NCI-H524 (cell line): Measurements from ENCODE around the gene ADAMTS20.
A peak's percentile ranks its signal among the peaks of the same experiment; 100 is the strongest.
"Not testable (repeated sequence)": the region's sequence is repeated elsewhere in the genome, so short reads cannot be mapped to it uniquely, and the experiment has no call there.

Source experiments
- DNase-seq, 2 experiments: peaks; one replicate each; lab custom pipeline; 2025; lab: John Stamatoyannopoulos, UW

Gene ADAMTS20

DNA sequence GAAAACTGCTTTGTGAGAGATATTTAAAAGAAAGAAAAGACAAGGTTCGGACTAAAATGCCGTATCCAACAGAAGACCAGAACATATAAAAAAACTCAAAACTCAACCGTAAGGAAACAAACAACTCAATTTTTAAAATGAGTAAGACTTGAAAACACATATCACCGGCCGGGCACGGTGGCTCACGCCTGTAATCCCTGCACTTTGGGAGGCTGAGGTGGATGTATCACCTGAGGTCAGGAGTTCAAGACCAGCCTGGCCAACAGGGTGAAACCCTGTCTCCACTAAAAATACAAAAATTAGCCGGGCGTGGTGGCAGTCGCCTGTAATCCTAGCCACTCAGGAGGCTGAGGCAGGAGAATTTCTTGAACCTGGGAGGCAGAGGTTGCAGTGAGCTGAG lies 192.0 kb downstream of the ADAMTS20 start:
- not testable (repeated sequence) for DNase-seq

DNA sequence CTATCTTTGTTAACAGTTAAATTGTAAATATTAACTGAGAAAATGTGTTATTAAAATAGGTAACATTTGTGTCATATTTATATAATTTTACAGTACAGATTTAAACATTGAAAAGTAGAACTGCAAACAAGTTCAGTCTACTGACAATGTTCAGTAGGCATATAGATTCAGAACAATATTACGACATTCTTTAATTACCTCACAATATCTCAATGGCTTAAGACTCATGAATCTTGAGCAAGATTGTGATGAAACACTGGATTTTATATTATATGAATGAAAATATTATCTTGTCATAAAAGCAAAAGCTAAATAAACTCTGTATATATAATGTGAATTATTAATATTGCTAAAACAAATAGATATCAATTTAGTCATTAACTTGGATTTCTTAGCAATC lies 194.9 kb downstream of the ADAMTS20 start:
- no peak for DNase-seq

GRCh38 chr12:43352001-43352400 lies 200.0 kb downstream of the ADAMTS20 start:
- DNase-seq, result no peak

GRCh38 chr12:43349863-43350262 lies 202.1 kb downstream of the ADAMTS20 start:
- no peak for DNase-seq

GRCh38 chr12:43348221-43348620 lies 203.8 kb downstream of the ADAMTS20 start:
- DNase-seq, result peak in 1 of 2 experiments; percentile 14

DNA sequence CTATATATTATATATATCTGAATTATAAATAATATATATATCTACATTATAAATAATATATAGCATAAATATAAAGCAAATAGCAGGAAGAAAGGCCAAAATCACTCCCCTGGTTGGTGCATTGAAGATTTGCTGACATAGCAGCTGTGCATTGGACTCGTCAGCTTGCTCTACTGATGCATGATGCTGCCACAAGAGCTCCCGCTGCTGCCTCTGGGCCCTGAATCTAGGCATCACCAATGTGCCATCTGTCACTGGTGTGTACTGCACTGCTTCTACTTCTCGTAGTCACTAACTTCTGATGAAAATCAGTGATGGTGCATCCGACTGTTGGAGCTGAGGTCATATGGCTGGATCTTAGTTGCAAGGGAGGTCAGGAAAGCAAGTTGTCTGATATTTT lies 205.0 kb downstream of the ADAMTS20 start:
- peak; percentile 68 to 71 for DNase-seq

DNA sequence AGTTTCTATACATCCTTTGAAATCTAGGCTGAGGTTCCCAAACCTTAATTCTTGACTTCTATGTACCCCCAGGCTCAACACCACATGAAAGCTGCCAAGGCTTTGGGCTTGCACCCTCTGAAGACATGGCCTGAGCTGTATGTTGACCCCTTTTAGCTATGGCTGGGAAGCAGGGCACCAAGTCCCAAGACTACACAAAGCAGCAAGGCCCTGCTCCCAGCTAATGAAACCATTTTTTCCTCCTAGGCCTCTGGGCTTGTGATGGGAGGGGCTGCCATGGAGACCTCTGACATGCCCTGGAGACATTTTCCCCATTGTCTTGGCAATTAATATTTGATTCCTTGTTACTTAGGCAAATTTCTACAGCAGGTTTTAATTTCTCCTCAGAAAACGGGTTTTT lies 207.0 kb downstream of the ADAMTS20 start:
- no peak for DNase-seq

GRCh38 chr12:43341785-43342313 lies 210.2 kb downstream of the ADAMTS20 start:
- DNase-seq, result not testable (repeated sequence)

DNA sequence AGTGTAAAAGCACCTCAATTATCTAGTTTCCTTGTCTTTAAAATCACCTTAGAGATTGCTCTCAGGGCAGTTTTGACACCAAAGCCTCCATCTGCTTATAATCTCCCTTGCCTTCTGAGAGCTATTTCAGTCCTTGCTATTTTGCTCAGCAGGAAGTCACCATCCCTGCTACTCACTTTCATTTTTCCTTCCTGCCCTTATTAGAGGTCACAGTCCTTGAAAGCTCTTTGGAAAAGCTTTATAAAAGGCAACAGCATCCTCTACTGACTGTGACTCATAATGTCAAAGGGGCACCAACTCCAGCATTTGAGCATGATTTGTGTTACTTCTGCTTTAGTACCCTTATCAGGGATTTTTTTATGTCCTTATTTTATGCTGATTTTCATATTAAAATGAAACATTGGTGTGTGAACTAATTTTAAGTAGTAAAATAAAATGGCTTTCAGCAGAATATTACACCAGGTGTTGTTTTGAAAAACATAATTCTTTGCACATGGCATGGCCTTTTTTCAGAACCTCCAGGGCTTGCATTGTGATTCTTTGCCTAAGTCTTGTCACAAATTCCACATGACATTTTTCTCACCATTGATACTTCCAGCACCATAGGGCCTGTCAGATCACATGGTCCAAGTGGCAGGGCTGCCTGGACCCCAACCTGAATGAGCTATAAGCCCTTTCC lies 213.0 kb downstream of the ADAMTS20 start:
- peak; percentile 75 to 89 for DNase-seq

DNA sequence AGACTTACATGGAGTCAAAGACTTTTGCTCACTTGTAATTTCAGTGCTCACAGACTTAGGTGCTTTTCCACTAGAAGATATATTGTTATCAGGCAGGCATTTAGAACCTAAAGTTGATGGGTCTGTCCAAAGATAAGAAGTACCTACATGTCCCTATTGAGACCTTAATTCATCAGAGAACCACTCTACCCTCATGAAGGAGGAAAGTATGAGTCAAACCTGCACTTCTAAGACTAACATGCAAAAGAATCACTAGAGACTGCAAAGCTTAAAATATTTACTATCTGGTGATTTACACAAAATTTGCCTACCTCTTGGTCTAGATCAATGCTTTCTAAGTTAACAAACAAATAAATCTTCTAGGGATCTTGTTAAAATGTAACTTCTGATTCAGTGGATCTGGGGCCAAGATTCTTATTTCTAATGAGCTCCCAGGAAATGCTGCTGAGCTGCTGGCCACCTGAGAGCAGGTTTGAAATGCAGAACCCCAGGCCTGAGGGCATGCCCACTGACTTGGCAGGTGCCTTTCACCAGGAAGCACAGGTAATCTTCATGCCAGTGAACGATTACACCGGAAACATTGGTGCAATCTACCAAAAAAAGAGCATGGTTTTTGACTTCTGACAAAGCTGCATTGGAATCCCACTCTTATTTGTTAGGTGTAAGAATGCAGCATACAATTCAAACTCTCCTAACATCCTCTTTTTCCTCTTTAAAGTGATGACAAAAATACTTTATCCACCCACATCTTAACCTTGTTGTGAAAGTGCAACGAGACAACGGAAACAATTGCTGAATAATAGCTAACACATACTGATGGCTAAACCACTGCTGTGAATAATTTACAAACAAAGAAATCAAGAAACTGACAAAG lies 214.2 kb downstream of the ADAMTS20 start:
- DNase-seq, result no peak

- peak in 1 of 2 experiments; percentile 28 for DNase-seq
These were observed 214.9 kb downstream of the ADAMTS20 start for GRCh38 chr12:43336962-43337555.

DNA sequence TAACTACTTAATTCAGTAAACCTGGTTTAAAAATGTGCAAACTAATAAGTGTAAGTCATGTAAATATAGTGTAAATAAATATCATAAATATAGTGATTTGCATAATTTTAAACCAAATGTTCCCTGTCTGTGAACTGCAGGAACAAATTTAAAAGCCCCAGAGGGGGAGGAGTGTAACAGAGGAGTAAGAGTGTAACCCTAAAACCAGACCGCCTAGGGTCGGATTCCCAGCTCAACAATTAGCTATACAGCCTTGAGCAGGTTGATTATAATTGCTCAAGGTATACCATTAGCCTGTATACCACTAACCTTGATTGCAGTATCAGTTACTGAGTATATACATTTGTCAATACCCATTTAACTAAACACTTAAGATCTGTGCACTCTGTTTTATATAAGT lies 218.4 kb downstream of the ADAMTS20 start:
- no peak for DNase-seq

- DNase-seq, result peak in 1 of 2 experiments; percentile 4
These were observed 218.9 kb downstream of the ADAMTS20 start for GRCh38 chr12:43332977-43333640.

DNA sequence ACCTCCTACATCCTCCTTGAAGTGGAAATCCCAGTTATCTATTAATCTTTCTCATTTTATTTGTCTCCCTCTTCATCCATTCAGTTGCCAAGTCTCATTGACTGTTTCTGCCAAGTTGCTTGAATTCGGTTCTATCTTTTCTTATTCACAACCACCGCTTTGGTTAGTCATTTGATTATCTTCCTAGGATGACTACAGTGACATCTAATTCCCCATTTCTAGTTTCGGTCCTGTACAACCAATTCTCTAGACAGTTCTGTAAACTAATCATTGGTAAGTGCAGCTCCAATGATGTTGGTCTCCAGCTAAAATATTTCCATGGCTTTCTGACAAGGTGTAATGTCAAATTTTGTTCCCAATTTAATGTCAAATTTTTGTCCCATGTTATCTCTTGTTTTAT lies 220.1 kb downstream of the ADAMTS20 start:
- no peak for DNase-seq

DNA sequence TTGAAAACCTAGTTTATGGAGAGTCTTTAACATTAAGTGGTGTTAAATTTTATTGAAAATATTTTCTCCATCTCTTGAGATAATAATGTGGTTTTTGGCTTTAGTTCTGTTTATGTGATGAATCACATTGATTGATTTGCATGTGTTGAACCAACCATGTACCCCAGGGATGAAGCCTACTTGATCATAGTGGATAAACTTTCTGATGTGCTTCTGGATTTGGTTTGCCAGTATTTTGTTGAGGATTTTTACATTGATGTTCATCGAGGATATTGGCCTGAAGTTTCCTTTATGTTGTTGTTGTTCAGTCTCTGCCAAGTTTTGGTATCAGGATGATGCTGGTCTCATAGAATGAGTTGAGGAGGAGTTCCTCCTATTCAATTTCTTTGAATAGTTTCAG lies 222.6 kb downstream of the ADAMTS20 start:
- DNase-seq, result no peak

DNA sequence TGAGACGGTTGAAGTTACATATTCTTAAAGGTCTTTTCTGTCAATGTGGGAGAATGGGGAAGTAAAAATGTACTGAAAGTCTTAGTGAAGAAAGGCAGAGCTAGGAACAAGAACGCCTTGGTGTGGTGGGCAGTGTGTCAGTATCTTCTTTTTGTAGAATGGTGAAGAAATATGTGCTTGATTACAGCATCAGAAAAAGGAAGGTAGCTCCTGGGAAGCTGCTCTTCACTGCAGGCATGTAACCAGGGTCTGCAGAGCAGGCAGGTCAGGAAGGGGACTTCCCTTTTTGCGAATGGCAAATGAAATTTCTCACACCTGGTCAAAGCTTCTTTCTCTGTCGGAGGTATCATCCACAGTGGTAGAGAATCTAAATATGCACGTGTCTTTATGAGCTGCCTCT lies 226.2 kb downstream of the ADAMTS20 start:
- no peak for DNase-seq

- peak in 1 of 2 experiments; percentile 7 for DNase-seq
These were observed 231.7 kb downstream of the ADAMTS20 start for GRCh38 chr12:43320281-43320680.

- no peak for DNase-seq
These were observed 234.0 kb downstream of the ADAMTS20 start for GRCh38 chr12:43318021-43318420.

- no peak for DNase-seq
These were observed 234.8 kb downstream of the ADAMTS20 start for GRCh38 chr12:43317156-43317555.

DNA sequence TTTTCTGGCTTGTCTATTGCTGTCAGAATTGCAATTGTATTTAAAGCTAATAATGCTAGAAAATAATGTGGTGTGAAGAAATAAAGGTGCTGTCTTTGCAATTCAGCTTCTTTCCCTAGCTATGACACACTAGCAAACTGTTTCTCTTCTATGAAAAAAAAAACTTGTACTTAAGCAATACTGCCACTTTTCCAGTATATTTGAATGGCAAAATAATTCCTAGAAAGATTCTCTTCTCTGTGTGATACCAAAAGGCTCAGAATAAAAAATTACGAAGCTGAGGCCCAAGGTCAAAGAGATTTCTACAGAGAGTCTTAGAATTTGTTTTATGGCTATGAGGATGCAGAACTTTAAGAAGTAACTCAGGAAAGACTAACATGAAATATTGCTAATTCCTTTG lies 235.5 kb downstream of the ADAMTS20 start:
- DNase-seq, result no peak

DNA sequence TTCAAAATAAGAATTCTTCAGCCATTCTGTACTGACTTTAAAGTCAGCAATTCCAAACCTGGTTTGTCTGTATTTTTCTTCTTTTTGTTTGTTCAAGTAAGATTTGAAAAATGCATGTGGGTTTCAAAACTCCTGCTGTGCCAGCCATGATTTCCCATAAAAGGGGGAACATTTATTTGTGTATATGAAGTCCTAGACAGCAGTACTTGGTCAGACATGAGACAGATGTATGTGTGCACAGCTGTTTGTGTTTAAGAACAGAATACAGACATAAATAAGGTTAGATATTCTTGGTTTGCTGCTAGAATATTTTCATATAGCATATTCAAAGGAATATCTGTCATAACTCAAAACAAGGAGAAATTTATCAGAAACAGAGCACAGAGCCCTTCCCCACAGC lies 236.0 kb downstream of the ADAMTS20 start:
- no peak for DNase-seq

GRCh38 chr12:43312991-43313505 lies 239.0 kb downstream of the ADAMTS20 start:
- DNase-seq, result no peak
